GM12801 (cell line): ENCODE data around the gene IMPG1.

Experiments used
- CTCF ChIP-seq: IDR thresholded peaks from one replicate; pipeline ENCODE4 v1.5.1; 2011; ENCODE audit warnings: control low read depth; ENCODE audit not compliant: insufficient read length; ENCODE audit errors: extremely low read depth

IMPG1 gene

GRCh38 chr6:76014626-76015530 is 57.6 kb downstream of the IMPG1 start:
- TF ChIP-seq CTCF, result no peak

- TF ChIP-seq CTCF, result no peak
Observed at GRCh38 chr6:76004202-76004601, 68.3 kb downstream of the IMPG1 start.

GRCh38 chr6:76003686-76004085 is 68.8 kb downstream of the IMPG1 start:
- TF ChIP-seq CTCF, result no peak

- TF ChIP-seq CTCF, result no peak
Observed at GRCh38 chr6:76003113-76003512, 69.3 kb downstream of the IMPG1 start.

GRCh38 chr6:76000629-76001028 is 71.8 kb downstream of the IMPG1 start:
- no peak for TF ChIP-seq CTCF

GRCh38 chr6:75997696-75998095 is 74.8 kb downstream of the IMPG1 start:
- no peak for TF ChIP-seq CTCF

GRCh38 chr6:75993236-75994162 is 79.0 kb downstream of the IMPG1 start:
- no peak for TF ChIP-seq CTCF
